ENCODE results near the gene KIAA1614. TPM values are rescaled to one million over a fixed set of nuclear protein-coding genes. Genes with fewer than 3 reads are reported as not detected.

Gene KIAA1614, protein sequence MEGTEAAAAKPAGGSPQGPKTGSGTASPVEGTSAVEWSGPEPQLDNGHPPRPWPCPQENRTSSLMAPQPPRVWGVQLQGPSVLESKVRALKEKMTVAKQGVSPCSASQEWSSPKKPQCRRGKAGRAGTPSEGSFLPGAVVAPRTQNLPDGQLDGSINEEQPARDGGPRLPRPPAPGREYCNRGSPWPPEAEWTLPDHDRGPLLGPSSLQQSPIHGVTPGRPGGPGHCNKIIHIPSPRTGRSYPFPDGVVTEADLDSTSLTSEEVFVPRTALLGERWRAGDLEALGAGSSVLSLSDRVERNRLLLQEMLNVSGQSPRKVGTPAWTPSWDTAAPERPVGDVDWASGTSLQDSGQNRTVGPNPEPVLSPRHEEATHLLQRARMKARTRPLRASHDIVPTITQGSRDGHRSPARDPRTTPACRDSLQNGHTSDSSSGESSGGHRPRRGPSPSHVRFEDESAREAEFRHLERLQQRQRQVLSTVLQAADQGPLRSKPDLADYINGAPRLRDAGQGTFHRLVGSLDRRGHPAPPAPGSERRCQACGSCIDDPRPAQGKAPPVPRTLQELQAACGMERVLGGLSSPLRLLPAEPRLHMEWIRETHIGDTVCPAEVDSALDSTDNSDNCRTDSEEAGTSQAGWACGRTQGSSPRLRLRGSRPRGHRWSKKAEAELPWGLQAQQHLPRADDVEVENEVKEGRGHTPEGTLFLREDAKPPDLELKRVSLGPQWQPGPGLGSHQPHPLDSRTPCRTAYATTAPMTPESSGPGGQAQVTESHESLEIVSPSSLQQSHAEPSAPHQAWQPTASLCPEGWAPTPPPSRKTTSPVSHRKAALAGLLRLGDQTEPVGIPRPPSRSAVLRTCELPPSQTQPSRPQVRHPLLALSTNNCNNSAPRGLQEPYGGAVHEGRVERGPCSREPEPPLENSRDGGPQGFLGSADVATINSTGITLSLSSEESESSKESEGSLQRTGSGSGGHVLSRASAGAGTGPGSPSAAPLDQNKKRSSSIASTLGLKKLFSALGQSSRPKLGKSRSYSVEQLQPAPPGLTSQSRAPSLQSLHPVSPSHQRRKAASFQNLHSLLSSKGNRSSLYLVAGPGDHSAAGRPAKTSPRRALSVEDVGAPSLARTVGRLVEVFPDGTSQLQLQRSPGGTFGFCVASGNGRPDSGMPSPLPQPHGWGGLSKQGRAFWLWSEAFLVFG
- total RNA-seq, result under 1 TPM; 0.11 to 0.38 TPM

DNA sequence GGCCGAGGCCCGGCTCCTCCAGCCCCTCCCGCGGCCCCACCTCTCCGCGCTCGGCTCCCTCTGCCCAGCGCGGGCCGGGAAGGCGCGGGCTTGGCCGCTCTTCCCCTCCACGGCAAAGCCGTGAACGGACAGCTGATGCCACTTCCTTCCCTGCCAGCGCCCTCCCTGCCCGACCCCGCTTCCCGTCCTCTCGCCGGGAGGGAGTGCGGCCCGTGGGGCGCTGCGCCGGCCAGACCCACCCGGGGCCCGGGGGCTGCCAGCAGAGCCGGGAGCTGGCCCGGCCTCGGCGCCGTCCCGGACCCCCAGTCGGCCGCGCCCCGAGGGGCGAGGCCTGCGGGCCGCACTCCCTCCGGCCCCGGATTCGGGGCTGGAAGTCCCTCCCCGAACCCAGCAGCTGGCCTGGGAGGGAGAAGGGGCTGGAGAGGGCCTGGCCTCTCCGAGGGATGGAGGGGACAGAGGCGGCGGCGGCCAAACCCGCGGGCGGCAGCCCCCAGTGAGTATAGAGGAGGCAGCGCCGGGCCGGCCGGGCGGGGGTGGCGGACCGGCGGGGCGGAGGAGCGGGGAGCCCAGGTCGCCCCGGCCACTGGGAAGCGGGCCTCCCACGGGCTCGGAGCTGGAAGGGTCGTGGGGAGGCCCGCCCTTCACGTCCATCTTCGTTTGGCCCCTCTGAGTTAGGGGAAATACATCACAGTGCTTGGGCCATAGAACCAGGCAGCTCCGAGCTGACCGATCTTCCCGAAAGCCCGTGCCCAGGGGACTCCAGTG lies at the start of gene KIAA1614:
KIAA1614 (plus strand) TSS at position 97 of the 765 bp plus-strand sequence; CDS start at position 444, 347 bp downstream.
- POLR2A ChIA-PET, result no interaction called here

DNA sequence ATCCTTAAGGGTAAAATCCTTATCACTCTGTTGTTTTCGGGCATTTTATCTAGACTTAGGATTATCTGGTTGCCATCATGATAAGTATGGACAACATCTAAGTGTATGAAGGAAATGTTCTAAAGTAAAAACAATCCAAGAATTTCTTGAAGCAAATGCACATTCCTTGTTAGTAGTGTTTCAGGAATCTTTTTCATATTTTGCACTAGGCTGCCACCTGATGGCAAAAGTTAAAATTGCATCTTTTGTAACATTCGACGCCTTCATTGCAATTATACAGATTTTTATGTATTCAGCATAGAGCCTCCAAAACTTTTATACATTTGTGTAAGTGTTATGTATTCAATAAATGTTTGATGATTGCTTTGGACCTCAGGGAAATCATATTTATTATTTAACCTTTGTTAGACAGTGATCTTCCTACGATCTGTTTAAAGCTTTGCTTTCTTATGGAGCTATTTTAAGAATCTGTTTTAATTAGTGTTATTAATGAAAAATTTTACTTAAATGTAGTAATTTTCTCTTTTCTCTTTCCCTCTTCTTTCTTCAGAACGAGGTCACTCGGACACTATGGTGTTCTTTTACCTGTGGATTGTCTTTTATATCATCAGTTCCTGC lies 49.4 kb upstream of the KIAA1614 start:
- ChIA-PET POLR2A (no interaction called here), CTCF (interaction anchor here (0.6 to 2.7 kb wide), 7 partner anchors 35 to 352 kb away, joined by 3 to 10 read pairs (median 5); no protein-coding TSS in a partner anchor)

More for the DNA sequence above, at the start of gene KIAA1614:
- CTCF ChIA-PET, result no interaction called here

DNA sequence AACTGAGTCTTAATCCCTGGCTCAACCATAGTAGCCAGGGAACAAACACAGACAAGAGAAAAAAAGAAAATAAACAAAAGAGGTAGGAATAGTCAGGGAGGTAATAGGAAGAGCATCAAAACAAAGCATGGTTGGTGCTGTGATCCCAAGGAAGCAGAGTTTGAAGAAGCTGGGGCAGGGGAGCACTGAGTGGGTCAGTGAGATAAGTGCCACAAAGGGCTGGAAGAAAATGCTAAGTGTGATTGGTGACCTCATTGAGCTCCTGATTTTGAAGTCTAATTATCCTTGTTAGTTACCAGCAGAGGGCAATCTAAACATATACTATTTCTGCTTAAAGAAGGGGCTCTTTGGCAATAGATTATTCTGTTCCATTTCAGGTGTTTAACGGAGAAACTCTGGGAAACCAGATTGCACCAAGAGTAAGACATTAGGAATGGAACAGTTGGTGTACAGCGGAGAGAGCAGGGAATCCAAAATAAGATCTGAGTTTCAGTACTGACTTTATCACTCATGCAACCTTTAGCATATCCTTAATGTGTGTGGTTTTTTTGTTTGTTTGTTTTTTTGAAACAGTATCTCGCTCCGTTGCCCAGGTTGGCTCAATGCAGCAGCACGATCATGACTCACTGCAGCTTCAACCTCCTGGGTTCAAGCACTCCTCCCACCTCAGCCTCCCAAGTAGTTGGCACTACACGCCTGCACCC lies 30.7 kb upstream of the KIAA1614 start:
- ChIA-PET CTCF (interaction anchor here (0.5 to 1.5 kb wide), 7 partner anchors 185 to 457 kb away, joined by 3 to 10 read pairs (median 4); no protein-coding TSS in a partner anchor), POLR2A (no interaction called here)

DNA sequence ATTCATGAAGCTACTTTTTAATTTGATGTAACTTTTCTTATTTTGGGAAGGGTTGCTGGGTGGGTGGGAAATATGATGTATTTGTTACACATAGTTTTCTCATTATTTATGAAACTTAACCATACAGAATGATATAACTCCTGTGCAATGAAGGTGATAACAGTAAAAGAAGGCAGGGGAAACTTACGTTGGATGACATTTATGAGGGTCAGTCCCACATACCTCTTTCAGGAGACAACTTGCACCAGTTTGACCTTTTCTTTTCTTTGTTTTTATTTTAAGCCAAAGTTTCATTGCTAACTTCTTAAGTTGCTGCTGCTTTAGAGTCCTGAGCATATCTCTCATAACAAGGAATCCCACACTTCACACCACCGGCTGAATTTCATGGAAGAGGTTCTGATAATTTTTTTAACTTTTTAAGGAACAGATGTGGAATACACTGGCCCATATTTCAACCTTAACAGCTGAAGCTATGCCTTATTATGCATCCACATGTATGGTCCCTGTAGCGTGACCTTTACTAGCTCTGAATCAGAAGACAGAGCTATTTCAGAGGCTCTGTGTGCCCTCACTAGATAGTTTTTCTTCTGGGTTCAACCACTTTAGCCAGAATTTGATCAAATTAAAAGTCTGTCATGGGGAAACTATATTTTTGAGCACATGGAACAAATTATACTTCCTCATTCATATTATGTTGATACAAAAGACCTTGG lies 28.0 kb upstream of the KIAA1614 start:
- CTCF ChIA-PET, result no interaction called here

DNA sequence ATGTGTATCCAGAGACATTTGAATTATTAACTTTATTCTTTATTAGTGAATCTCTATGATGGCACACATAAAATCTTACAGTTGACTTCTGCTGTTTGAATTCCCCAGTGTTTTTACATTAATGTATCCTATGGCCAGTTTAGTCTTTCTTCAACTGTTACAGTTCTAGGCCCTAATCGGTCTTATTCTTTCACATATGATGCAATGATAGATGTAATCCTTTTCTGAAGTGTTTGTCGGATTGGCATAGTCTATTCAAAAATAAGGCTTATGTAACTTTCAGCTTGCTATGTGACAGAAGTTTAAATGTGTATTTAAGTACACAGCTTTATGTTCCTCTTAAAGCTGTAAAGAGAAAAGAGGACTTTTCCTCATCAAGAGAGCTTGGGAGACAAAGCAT lies 26.4 kb upstream of the KIAA1614 start:
- CTCF ChIA-PET, result no interaction called here
- POLR2A ChIA-PET, result no interaction called here

More for the DNA sequence above, 28.0 kb upstream of the KIAA1614 start:
- POLR2A ChIA-PET, result no interaction called here

DNA sequence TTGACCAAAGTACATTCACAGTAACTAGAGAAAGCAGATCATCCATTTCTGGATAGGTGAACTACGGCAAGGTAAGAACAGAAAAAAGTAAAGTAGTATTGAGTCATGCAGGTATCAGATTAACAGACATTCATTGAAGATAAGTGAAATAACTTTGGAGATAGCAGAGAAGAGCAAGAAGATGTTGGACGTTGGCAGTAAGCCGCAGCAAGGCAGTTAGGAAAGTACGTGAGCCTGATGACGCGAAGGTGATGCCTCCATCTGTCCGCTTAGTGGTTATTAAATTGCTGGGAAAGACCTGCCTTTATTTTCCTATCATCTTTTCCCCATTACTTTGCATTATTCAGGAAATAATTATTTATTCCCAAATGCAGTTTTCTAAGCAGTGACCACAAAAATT lies 24.9 kb upstream of the KIAA1614 start:
- ChIA-PET POLR2A (no interaction called here), CTCF (no interaction called here)

DNA sequence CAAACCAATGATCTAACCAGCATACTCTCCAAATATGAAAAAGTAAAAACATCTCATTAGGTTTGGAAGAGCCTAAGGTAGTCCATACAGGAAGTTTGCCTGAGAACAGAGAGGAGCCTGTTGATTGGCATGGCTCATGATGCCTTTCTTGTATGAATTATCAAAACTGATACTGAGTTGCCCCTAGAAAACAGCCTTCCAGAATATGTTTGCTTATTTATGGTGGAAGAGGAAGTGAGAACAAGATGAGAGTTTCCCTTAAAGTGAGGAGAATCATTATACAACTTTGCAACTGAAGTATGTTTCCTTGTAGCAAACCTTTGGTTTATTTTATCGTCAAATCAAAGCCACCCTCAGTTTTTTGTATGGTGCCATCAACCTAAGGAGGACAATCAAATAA lies 23.8 kb upstream of the KIAA1614 start:
- POLR2A ChIA-PET, result no interaction called here
- CTCF ChIA-PET, result no interaction called here

DNA sequence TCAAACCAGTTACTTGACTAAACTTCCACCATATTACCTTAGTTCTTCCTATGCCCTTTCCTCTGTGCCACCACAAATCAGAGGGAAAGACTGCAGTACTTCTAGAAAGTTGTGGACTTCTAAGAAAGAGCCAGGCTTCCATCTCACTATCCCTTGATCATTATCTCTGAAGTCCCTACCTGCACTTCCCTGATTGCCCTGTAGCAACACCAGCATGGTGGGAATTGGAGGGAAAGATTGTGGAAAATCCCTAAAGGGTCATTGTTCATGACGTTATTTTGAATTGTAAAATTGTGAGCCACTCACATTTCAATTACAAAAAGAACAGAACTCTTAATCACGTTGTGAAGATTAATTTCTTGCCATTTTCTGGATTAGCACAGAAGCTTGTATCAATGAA lies 23.4 kb upstream of the KIAA1614 start:
- CTCF ChIA-PET, result no interaction called here

DNA sequence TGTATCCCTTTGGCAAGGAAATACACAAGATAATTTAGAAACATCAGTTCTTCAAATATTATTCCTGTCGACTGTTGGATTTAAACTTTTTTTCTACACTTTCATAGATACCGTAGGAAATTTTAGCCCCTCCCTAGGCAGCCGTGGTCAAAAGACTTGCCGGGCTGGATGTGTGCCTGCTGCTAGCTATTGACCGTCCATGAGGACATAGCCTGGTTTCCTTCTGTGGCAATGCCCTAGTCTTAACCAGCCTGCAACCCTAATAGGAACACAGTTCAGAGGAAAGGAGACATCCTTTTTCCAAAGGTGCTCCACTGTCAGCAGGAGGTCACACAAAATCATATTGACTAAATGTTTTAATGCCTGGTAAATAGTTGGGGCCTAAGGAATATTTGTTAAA lies 20.4 kb upstream of the KIAA1614 start:
- CTCF ChIA-PET, result no interaction called here

More for the DNA sequence above, 23.4 kb upstream of the KIAA1614 start:
- POLR2A ChIA-PET, result no interaction called here

DNA sequence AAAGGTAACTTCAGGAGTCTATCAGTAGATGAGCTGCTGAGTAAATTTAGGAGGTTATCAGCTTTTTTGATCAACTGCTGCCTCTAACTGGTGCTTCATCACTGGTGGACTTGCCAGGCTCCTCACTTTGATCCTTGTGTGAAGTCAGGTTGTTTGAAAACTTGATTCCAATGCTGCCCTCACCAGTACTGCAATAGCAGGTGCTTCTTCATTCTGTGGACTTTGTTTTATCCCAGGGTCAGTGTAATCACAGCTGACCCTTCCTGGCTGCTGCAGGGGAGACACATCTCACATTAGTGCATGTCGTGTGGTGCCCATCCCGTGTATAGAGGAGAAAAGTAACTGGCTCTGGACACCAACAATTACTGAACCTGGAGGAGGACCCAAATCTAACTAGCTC lies 20.0 kb upstream of the KIAA1614 start:
- CTCF ChIA-PET, result no interaction called here
- POLR2A ChIA-PET, result no interaction called here

More for the DNA sequence above, 20.4 kb upstream of the KIAA1614 start:
- POLR2A ChIA-PET, result no interaction called here

DNA sequence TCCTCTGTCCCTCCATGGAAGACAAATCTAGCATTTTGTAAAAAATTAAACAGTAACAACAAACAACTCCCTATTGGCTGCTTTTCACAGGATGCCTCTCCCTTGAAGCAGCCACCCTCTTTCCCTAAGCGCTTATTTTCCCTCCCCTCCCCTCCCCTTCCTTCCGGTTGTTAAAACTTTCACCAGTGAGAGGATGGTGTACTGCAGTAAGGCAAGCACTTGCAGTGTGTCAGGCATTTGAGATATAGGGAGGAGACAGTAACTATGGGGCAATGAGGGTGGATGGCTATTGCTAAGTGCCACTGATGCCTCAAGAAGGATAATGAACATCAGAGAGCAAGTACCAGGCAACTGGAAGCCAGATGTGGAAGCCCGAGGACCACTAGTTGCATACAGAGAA lies 19.1 kb upstream of the KIAA1614 start:
- CTCF ChIA-PET, result interaction anchor here (0.6 kb wide), 1 partner anchor 222 kb away, joined by 4 read pairs; no protein-coding TSS in a partner anchor
- POLR2A ChIA-PET, result interaction anchor here (0.6 kb wide), 1 partner anchor 265 kb away, joined by 7 read pairs; no protein-coding TSS in a partner anchor

DNA sequence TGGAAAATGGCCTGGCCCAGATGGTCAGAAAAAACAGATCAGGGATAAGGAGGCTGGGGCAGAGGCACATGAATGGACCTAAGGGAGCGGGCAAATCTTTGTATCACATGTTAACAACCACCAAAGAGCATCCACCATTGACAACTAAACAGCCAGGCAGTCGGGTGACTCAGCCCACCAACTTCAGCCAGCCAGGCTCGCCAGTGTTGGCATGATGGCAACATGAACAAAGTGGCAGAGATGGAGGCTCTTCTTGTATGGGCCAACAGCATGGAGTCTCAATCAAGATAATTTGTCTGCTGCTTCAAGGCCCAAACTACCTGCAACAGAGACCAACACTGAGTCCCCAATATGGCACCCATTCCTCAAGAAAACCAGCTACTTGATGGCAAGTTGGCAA lies 16.5 kb upstream of the KIAA1614 start:
- ChIA-PET CTCF (no interaction called here), POLR2A (no interaction called here)

DNA sequence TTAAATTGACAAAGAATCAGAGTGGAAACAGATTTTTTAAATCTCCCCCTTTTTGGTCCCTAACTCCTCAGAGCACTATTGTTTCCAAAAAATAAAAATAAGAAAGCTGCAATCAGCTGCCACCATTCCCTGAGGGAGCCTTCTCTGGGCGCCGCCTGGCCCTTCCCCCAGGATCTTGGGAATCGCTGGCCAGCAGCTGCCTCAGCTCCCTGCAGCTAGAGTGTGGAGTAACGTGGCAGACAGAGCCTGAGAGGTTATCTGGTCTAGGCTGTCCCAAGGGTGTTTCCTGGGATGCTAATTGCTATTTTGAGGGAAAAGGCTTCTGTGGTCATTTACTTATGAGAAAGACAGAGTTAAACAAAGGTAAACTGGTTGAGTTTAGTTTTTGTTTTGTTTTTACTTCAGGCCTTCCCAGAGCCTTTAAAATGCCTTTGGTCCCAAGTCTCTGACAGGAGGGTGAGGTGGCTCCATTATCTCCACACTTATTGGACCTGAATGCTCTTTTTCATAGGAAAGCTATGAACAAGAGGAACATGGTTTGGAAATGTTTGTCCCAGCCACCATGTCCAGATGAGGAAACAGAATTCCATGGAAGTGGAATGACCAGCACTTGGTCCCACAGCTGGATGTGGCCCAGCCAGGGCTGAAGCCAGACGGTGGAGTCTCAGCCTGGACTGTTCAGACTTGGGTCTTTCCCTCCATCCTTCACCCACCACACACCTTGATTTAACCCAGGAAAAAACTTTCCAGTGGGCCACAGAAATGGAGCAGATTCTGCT lies 14.1 kb upstream of the KIAA1614 start:
- ChIA-PET POLR2A (interaction anchor here (0.5 to 0.6 kb wide), 2 partner anchors 17 to 52 kb away, joined by 3 to 4 read pairs; no protein-coding TSS in a partner anchor), CTCF (no interaction called here)

DNA sequence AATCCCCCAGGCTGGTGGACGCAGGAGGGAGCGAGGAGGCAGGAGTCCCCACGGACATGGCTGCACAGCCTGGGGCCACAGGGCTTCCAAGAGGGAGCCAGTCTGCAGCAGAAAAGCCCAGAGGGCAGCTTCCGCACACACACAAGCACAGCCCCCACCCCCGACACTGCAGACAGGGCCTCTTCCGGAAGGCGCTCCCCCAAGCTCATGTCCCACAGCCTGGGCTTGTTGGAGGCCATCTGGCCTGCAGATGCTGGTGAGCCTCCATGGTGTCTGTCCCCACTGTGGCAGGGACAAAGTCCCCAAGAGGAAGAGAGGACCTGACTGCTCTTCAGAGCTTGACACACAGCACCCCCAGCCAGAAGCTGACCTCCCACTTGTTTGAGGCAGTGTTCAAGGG lies 13.4 kb upstream of the KIAA1614 start:
- CTCF ChIA-PET, result interaction anchor here (0.6 kb wide), 1 partner anchor 364 kb away, joined by 3 read pairs; no protein-coding TSS in a partner anchor

DNA sequence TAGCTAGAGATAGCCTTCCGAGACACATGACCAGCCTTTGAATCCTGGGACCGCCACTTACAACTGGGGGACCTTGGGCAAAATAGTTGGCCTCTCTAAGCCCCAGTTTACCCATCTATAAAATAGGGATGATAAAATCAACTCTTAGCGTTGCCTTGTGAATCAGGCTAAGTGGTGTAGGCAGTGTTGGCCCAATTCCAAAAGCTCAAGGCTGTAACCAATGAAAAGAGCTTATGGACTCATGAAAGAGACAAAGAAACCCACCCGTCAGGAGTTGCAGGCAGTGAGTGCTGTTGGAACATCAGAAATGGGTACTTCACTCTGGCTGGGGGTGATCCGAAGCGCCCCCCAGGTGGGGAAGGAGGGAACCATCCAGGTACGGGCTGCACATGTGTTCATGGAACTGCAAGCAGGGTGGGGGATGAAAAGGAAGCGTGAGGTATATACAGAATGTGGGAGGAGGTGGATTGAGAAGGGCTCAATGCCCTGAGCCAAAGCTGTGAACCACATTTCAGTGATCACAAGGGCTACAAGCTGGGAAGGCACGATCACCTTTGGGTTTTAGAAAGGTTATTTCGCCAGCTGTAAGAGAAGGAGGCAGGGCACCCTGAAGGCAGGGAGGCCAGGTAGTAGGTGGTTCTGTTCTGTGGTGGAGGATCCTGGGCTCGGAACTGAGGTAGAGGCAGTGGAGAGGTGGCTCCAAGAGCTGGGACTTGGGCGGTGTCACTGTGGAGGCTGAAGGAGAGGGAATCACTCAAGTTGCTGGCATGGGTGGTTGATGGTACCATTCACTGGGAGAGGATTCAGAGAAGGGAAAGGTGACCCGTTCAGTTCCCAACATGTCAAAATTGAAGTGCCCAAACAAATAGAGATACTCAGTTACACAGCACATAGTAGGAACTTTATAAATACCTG lies 11.4 kb upstream of the KIAA1614 start:
- ChIA-PET POLR2A (interaction anchor here (0.6 kb wide), 1 partner anchor 9 kb away, joined by 5 read pairs; no protein-coding TSS in a partner anchor), CTCF (no interaction called here)

More for the DNA sequence above, 13.4 kb upstream of the KIAA1614 start:
- POLR2A ChIA-PET, result no interaction called here

DNA sequence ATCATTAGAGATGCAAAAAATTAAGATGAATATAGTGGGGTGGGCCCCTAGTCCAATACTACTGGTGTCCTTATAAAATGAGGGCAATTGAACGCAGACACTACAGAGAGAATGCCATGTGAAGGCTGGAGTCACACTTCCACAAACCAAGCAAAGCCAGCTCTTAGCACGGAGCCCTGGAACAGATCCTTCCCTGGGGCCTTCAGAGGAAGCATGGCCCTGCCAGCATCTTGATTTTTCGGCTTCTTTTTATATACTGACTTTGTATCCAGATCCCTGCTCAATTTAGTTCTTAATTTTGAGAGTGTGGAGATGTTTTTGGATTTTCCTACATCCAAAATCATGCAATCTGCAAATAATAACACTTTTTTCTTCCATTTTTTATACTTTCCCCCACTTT lies 10.2 kb upstream of the KIAA1614 start:
- POLR2A ChIA-PET, result no interaction called here
- CTCF ChIA-PET, result no interaction called here
